Right atrium auricular region (tissue), 2 donors: ENCODE results near the gene CIDEA. TPM values are rescaled to one million over a fixed set of nuclear protein-coding genes. Genes with fewer than 3 reads are reported as not detected.

Experiments used
- DNase-seq: peaks from one replicate; pipeline ENCODE4 v3.0.0-alpha.2; 2019; ENCODE audit warnings: low spot score
- H3K27ac ChIP-seq, 2 donors: fragments of 200-600 bp; sonication (generic); 1 replicate in 1 of 2; 2 replicates in 1 of 2; pipeline ENCODE4 v1.5.1; 2016 to 2019
- H3K27me3 ChIP-seq, 2 donors: fragments of 200-600 bp; sonication (generic); one replicate each; pipeline versions ENCODE4 v1.5.1 to v1.6.0; 2017 to 2019
- H3K36me3 ChIP-seq: fragments of 200-600 bp; sonication (generic); one replicate; pipeline ENCODE4 v1.5.1; 2016
- H3K4me1 ChIP-seq, 2 donors: fragments of 200-600 bp; sonication (generic); one replicate each; pipeline versions ENCODE4 v1.5.1 to v1.6.0; 2017 to 2019
- H3K4me3 ChIP-seq, 2 donors: fragments of 200-600 bp; sonication (generic); 1 replicate in 1 of 2; 2 replicates in 1 of 2; pipeline ENCODE4 v1.5.1; 2017 to 2019; ENCODE audit warnings: mild to moderate bottlenecking in 1 of 2, moderate library complexity in 1 of 2
- H3K9me3 ChIP-seq, 2 donors: fragments of 200-600 bp; sonication (generic); one replicate each; pipeline ENCODE4 v1.5.1; 2019
- CTCF ChIP-seq, 2 donors: fragments of 200-600 bp; sonication (generic); IDR thresholded peaks; one replicate each; pipeline ENCODE4 v1.5.1; 2019; ENCODE audit warnings: antibody characterized with exemption in 2 of 2
- total RNA-seq, 2 donors: library from RNA; depleted of rRNA; stranded (reverse); fragments of >200 nt; gene quantifications; one replicate each; pipeline ENCODE4 v1.1.0, GENCODE V29; 2016

Gene CIDEA
- total RNA-seq, 2 donors from 2014 or later, result 0.82 to 3.9 TPM

- H3K9me3 ChIP-seq, result no peaks in the 10 kb centered on the region
- peak; percentile 88 for DNase-seq
- peak overlapping the region; percentile 83 to 89 for H3K27ac ChIP-seq
- H3K27me3 ChIP-seq, result no peaks in the 10 kb centered on the region
- no peak for TF ChIP-seq CTCF (IDR thresholded peaks at IDR 0.05)
- no peaks in the 10 kb centered on the region for H3K36me3 ChIP-seq
- H3K4me3 ChIP-seq, result peak overlapping the region; percentile 37 to 58
- H3K4me1 ChIP-seq, result peaks cover 0 to 22% of the 10 kb centered on the region in 2 donors
Observed at GRCh38 chr18:12287684-12288402, 33.7 kb downstream of the CIDEA start.

DNA sequence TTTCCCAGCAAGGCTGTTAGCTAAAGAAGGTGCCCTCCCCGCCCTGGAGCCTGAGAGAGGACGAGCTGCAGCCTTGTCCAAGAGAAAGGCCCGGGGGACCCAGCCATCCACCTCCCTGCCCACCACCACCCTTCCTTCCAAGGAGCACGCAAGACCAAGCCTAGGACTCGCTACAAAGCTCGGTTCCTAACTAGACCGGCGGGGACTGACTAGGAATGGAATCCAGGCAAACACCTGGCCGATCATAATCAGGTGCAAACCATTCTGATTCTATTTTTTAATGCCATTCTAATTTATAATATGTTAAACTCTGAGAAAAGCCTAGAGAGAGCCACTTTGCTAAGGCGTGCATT, 34.2 kb downstream of the CIDEA start:
- Histone ChIP-seq H3K4me3 (peak overlapping the region; percentile 37 to 58), H3K27ac (peak overlapping the region; percentile 83 to 89), H3K4me1 (peaks cover 0 to 22% of the 10 kb centered on the region in 2 donors), H3K9me3 (no peaks in the 10 kb centered on the region), H3K36me3 (no peaks in the 10 kb centered on the region), H3K27me3 (no peaks in the 10 kb centered on the region)
- TF ChIP-seq CTCF (IDR thresholded peaks at IDR 0.05), result no peak
- DNase-seq, result no peak

GRCh38 chr18:12290086-12290485, 35.9 kb downstream of the CIDEA start:
- H3K27me3 ChIP-seq, result no peaks in the 10 kb centered on the region
- no peak for DNase-seq
- H3K27ac ChIP-seq, result no peak overlapping the region
- no peak overlapping the region for H3K4me3 ChIP-seq
- TF ChIP-seq CTCF (IDR thresholded peaks at IDR 0.05), result no peak
- no peaks in the 10 kb centered on the region for H3K9me3 ChIP-seq
- H3K4me1 ChIP-seq, result peaks cover 0 to 22% of the 10 kb centered on the region in 2 donors
- H3K36me3 ChIP-seq, result no peaks in the 10 kb centered on the region

- Histone ChIP-seq H3K4me3 (no peak overlapping the region), H3K27me3 (no peaks in the 10 kb centered on the region), H3K27ac (no peak overlapping the region), H3K9me3 (no peaks in the 10 kb centered on the region), H3K4me1 (peaks cover 0 to 22% of the 10 kb centered on the region in 2 donors), H3K36me3 (no peaks in the 10 kb centered on the region)
- no peak for TF ChIP-seq CTCF (IDR thresholded peaks at IDR 0.05)
- no peak for DNase-seq
Observed at GRCh38 chr18:12291161-12291560, 37.0 kb downstream of the CIDEA start.

- H3K27ac ChIP-seq, result no peak overlapping the region
- H3K4me1 ChIP-seq, result peaks cover 0 to 22% of the 10 kb centered on the region in 2 donors
- H3K4me3 ChIP-seq, result no peak overlapping the region
- no peaks in the 10 kb centered on the region for H3K9me3 ChIP-seq
- H3K36me3 ChIP-seq, result no peaks in the 10 kb centered on the region
- TF ChIP-seq CTCF (IDR thresholded peaks at IDR 0.05), result no peak
- no peak for DNase-seq
- no peaks in the 10 kb centered on the region for H3K27me3 ChIP-seq
Observed at GRCh38 chr18:12291690-12292089, 37.5 kb downstream of the CIDEA start.

DNA sequence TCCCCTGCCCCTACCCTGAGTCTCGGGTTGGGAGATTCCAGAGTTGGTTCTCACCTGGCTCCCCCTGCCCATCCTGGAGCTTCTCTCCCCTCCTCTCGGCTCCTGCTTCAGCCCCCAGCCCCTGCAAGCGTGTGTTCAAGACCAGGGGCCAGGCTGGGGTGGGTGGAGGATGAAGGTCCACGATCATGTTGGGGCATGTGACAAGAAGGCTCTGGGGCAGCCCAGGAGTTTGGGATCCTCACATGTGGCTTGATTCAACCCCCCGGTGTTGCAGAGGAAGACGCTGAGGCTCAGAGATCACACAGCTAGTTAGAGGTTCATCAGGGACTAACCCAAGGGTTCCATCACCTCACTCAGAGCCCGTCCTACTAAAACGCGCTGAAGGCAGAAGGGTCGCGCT, 39.7 kb downstream of the CIDEA start:
- no peak overlapping the region for H3K4me3 ChIP-seq
- no peaks in the 10 kb centered on the region for H3K9me3 ChIP-seq
- no peaks in the 10 kb centered on the region for H3K27me3 ChIP-seq
- DNase-seq, result no peak
- peaks cover 0 to 5% of the 10 kb centered on the region in 2 donors for H3K4me1 ChIP-seq
- TF ChIP-seq CTCF (IDR thresholded peaks at IDR 0.05), result no peak
- H3K36me3 ChIP-seq, result no peaks in the 10 kb centered on the region
- no peak overlapping the region for H3K27ac ChIP-seq
